Panc1 (cell line): ENCODE measurements around the gene ZNF132.

ENCODE experiments used
- POLR2AphosphoS5 ChIP-seq: IDR thresholded peaks from 2 replicates; pipeline ENCODE4 v1.6.1; 2012; ENCODE audit warnings: mild to moderate bottlenecking, low read depth, low read length, moderate library complexity
- SIN3A ChIP-seq: IDR thresholded peaks from 2 replicates; pipeline ENCODE4 v1.6.1; 2012; ENCODE audit warnings: low read depth, mild to moderate bottlenecking, low read length, moderate library complexity, borderline replicate concordance; ENCODE audit not compliant: insufficient read depth
- TF ChIP-seq, protein P1 (sequence below): fragments of 450-650 bp; IDR thresholded peaks from 2 replicates; pipeline ENCODE4 v1.5.1; 2017; ENCODE audit warnings: mild to moderate bottlenecking
- TF ChIP-seq, protein P2 (sequence below), 2 experiments: IDR thresholded peaks; 2 replicates each; pipeline ENCODE4 v1.6.1; 2011 to 2012; ENCODE audit warnings: low read depth in 2 of 2, control low read depth in 1 of 2, low read length in 1 of 2, mild to moderate bottlenecking in 1 of 2, moderate library complexity in 1 of 2; ENCODE audit not compliant: insufficient read depth in 1 of 2

- TF ChIP-seq, protein P1, sequence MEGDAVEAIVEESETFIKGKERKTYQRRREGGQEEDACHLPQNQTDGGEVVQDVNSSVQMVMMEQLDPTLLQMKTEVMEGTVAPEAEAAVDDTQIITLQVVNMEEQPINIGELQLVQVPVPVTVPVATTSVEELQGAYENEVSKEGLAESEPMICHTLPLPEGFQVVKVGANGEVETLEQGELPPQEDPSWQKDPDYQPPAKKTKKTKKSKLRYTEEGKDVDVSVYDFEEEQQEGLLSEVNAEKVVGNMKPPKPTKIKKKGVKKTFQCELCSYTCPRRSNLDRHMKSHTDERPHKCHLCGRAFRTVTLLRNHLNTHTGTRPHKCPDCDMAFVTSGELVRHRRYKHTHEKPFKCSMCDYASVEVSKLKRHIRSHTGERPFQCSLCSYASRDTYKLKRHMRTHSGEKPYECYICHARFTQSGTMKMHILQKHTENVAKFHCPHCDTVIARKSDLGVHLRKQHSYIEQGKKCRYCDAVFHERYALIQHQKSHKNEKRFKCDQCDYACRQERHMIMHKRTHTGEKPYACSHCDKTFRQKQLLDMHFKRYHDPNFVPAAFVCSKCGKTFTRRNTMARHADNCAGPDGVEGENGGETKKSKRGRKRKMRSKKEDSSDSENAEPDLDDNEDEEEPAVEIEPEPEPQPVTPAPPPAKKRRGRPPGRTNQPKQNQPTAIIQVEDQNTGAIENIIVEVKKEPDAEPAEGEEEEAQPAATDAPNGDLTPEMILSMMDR = no peak
- TF ChIP-seq, protein P2, sequence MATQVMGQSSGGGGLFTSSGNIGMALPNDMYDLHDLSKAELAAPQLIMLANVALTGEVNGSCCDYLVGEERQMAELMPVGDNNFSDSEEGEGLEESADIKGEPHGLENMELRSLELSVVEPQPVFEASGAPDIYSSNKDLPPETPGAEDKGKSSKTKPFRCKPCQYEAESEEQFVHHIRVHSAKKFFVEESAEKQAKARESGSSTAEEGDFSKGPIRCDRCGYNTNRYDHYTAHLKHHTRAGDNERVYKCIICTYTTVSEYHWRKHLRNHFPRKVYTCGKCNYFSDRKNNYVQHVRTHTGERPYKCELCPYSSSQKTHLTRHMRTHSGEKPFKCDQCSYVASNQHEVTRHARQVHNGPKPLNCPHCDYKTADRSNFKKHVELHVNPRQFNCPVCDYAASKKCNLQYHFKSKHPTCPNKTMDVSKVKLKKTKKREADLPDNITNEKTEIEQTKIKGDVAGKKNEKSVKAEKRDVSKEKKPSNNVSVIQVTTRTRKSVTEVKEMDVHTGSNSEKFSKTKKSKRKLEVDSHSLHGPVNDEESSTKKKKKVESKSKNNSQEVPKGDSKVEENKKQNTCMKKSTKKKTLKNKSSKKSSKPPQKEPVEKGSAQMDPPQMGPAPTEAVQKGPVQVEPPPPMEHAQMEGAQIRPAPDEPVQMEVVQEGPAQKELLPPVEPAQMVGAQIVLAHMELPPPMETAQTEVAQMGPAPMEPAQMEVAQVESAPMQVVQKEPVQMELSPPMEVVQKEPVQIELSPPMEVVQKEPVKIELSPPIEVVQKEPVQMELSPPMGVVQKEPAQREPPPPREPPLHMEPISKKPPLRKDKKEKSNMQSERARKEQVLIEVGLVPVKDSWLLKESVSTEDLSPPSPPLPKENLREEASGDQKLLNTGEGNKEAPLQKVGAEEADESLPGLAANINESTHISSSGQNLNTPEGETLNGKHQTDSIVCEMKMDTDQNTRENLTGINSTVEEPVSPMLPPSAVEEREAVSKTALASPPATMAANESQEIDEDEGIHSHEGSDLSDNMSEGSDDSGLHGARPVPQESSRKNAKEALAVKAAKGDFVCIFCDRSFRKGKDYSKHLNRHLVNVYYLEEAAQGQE (IDR thresholded peaks at IDR 0.05; ENCODE audit: insufficient read depth in 1 of 2, low read depth in 2 of 2, low read length in 1 of 2) = no peak
- no peak for TF ChIP-seq POLR2AphosphoS5
- TF ChIP-seq SIN3A = no peak
Measured at GRCh38 chr19:58398087-58398486, 41.9 kb downstream of the ZNF132 start.
